Kidney epithelial cell (primary cell): Measurements from ENCODE around the gene PRKCB. TPM values are rescaled to one million over a fixed set of nuclear protein-coding genes. Genes with fewer than 3 reads are reported as not detected.

Source experiments
- DNase-seq: peaks from one replicate; pipeline ENCODE4 v3.0.0-alpha.2; 2010; ENCODE audit warnings: low read depth
- H3K27me3 ChIP-seq: 2 replicates; pipeline ENCODE4 v1.6.0; 2011; ENCODE audit warnings: low read length; ENCODE audit not compliant: control insufficient read depth, insufficient read depth
- H3K36me3 ChIP-seq: 2 replicates; pipeline ENCODE4 v1.5.1; 2011; ENCODE audit warnings: low read length; ENCODE audit not compliant: control insufficient read depth, insufficient read depth
- H3K4me3 ChIP-seq: 2 replicates; pipeline ENCODE4 v1.5.1; 2011; ENCODE audit warnings: low read depth, mild to moderate bottlenecking, control low read depth, low read length
- CTCF ChIP-seq: IDR thresholded peaks from 2 replicates; pipeline ENCODE4 v1.5.1; 2011; ENCODE audit warnings: mild to moderate bottlenecking, moderate library complexity, low read length, control low read depth, inconsistent platforms; ENCODE audit not compliant: insufficient read depth, poor library complexity, severe bottlenecking
- total RNA-seq: library from RNA; depleted of rRNA; stranded (reverse); fragments of >200 nt; gene quantifications from 2 replicates; pipeline ENCODE4 v1.2.3, GENCODE V29; 2015

The PRKCB gene
- total RNA-seq, 1 donor from 2014 or later = 7.1 TPM

- no peak for TF ChIP-seq CTCF
- no peaks in the 10 kb centered on the region for H3K36me3 ChIP-seq
- H3K27me3 ChIP-seq = no peaks in the 10 kb centered on the region
- H3K4me3 ChIP-seq = no peak overlapping the region
- DNase-seq = no peak
These were observed 26.8 kb downstream of the PRKCB start for GRCh38 chr16:23862556-23862955.

DNA sequence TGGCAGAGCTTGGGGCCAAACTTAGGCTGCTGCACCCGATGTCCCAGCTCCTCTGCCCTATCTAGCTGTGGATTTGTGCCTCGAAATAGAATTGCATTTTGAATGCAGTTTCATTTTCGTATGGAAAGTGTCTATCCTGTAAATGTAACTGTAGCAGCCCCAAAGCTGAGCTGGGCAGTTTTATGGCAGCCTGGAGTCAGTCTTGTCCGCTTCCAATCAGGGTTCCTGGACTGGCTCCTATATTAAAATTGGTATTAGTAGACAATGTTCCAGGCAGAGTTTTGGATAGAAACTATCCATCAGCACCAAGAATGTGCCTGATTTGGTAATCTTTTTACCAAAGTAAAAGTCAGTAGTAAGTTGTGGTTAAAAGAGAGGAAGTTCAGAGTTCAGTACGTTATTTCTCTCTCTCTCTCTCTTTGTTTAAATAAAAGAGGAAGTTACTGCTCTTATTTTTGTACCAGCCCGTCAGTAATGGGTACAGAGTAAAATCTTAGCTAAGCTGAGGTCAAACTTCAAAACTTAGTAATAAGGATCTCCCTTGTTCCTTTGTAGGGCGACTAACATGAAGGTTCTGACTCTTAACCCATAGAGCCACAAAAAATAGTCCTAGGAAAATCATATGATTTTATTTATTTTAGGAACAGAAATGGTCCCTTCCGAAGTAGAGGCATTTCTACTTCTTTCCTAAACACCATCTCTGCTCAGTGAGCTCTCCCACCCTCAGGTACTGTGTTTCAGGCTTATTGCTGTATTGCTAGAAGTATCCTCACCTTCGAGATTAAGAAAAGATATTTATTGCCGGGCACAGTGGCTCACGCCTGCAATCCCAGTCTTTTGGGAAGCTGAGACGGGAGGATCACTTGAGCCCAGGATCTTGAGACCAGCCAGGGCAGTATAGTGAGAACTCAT lies 28.0 kb downstream of the PRKCB start:
- Histone ChIP-seq H3K4me3 (no peak overlapping the region), H3K36me3 (no peaks in the 10 kb centered on the region), H3K27me3 (no peaks in the 10 kb centered on the region)
- DNase-seq = no peak
- TF ChIP-seq CTCF = no peak

GRCh38 chr16:23865853-23866252 lies 30.1 kb downstream of the PRKCB start:
- no peak overlapping the region for H3K4me3 ChIP-seq
- no peaks in the 10 kb centered on the region for H3K27me3 ChIP-seq
- TF ChIP-seq CTCF = no peak
- no peak for DNase-seq
- no peaks in the 10 kb centered on the region for H3K36me3 ChIP-seq

DNA sequence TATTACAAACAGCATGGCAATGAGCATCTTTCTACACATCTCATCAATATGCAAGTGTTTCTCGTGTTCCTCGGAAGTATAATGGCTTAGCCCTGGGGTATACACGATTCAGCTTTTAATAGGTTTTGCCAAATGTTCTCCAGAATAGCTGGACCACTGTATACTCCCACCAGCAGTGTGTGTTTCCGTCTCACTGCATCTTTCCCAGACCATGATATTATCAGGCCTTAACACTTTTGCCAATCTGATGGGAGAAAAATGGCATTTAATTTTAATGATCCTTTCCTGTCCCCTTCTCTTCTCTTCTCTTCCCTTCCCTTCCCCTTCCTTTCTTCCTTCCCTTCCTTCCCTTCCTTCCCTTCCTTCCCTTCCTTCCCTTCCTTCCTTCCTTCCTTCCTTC lies 30.8 kb downstream of the PRKCB start:
- no peaks in the 10 kb centered on the region for H3K36me3 ChIP-seq
- H3K27me3 ChIP-seq = no peaks in the 10 kb centered on the region
- no peak overlapping the region for H3K4me3 ChIP-seq
- DNase-seq = no peak
- TF ChIP-seq CTCF = no peak

- Histone ChIP-seq H3K4me3 (no peak overlapping the region), H3K27me3 (no peaks in the 10 kb centered on the region), H3K36me3 (no peaks in the 10 kb centered on the region)
- TF ChIP-seq CTCF = no peak
- no peak for DNase-seq
These were observed 31.8 kb downstream of the PRKCB start for GRCh38 chr16:23867566-23867965.

DNA sequence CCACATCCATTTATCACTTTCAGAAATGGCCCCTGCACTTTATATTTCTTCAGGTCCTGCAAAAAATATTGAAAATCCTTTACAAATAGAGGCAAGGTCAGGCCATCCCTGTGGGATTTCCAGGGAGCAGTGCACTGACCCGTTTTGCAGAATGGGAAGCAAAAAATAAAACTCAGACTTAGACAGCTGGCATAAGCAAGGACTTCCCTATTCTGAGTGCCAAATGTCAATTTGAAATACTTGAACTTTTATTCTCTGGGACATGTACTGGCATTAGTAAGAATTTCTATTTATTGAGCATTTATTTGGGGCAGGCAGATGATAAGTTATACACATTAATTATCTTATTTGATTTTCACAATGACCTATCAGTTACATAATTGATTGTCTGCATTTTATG lies 32.4 kb downstream of the PRKCB start:
- no peak overlapping the region for H3K4me3 ChIP-seq
- H3K27me3 ChIP-seq = no peaks in the 10 kb centered on the region
- no peak for DNase-seq
- TF ChIP-seq CTCF = no peak
- no peaks in the 10 kb centered on the region for H3K36me3 ChIP-seq
